WTC11 (cell line): Measurements from ENCODE around the gene PAPSS1.

Experiments
- ATF3 ChIP-seq: sonication (generic); formaldehyde crosslinking; conservative IDR thresholded peaks from 2 replicates; pipeline ENCODE4 v1.8.1; 2022; ENCODE audit warnings: mild to moderate bottlenecking, missing genetic modification reagents
- E2F4 ChIP-seq: sonication (generic); formaldehyde crosslinking; IDR thresholded peaks from 2 replicates; pipeline ENCODE4 v1.8.1; 2022; ENCODE audit warnings: low read depth, mild to moderate bottlenecking, moderate library complexity, missing genetic modification reagents, borderline replicate concordance
- FOXJ3 ChIP-seq: sonication (generic); formaldehyde crosslinking; IDR thresholded peaks from 2 replicates; pipeline ENCODE4 v1.9.0; 2021; ENCODE audit warnings: missing genetic modification reagents, mild to moderate bottlenecking, borderline replicate concordance
- GTF2I ChIP-seq: fragments of 250-450 bp; sonication (Bioruptor Pico); conservative IDR thresholded peaks from 2 replicates; pipeline ENCODE4 v1.4.0; 2021; ENCODE audit warnings: mild to moderate bottlenecking
- MAX ChIP-seq: sonication (generic); formaldehyde crosslinking; IDR thresholded peaks from 2 replicates; pipeline ENCODE4 v1.8.0; 2022; ENCODE audit warnings: mild to moderate bottlenecking, missing genetic modification reagents
- SMAD3 ChIP-seq: sonication (generic); formaldehyde crosslinking; IDR thresholded peaks from 2 replicates; pipeline ENCODE4 v1.8.0; 2022; ENCODE audit warnings: missing genetic modification reagents, mild to moderate bottlenecking, borderline replicate concordance
- TEAD4 ChIP-seq: sonication (generic); formaldehyde crosslinking; IDR thresholded peaks from 2 replicates; pipeline ENCODE4 v1.8.0; 2022; ENCODE audit warnings: mild to moderate bottlenecking, missing genetic modification reagents
- ZBTB21 ChIP-seq: sonication (generic); formaldehyde crosslinking; IDR thresholded peaks from 2 replicates; pipeline ENCODE4 v1.8.1; 2023; ENCODE audit warnings: mild to moderate bottlenecking, missing genetic modification reagents, borderline replicate concordance
- ZNF232 ChIP-seq: sonication (generic); formaldehyde crosslinking; IDR thresholded peaks from 2 replicates; pipeline ENCODE4 v1.8.0; 2022; ENCODE audit warnings: mild to moderate bottlenecking, missing genetic modification reagents
- TF ChIP-seq, protein P1 (sequence below): fragments of 200-600 bp; IDR thresholded peaks from 2 replicates; pipeline ENCODE4 v1.8.0; 2022; ENCODE audit warnings: antibody characterized with exemption

GRCh38 chr4:107710493-107711459 is 9.3 kb downstream of the PAPSS1 start:
- TF ChIP-seq ATF3 (CRISPR knock-in tag) (no peak), MAX (no peak), ZNF232 (CRISPR knock-in tag) (no peak), TEAD4 (CRISPR knock-in tag) (no peak), E2F4 (no peak), ZBTB21 (CRISPR knock-in tag) (no peak), GTF2I (no peak), SMAD3 (no peak), FOXJ3 (CRISPR knock-in tag) (no peak)
- TF ChIP-seq, protein P1, sequence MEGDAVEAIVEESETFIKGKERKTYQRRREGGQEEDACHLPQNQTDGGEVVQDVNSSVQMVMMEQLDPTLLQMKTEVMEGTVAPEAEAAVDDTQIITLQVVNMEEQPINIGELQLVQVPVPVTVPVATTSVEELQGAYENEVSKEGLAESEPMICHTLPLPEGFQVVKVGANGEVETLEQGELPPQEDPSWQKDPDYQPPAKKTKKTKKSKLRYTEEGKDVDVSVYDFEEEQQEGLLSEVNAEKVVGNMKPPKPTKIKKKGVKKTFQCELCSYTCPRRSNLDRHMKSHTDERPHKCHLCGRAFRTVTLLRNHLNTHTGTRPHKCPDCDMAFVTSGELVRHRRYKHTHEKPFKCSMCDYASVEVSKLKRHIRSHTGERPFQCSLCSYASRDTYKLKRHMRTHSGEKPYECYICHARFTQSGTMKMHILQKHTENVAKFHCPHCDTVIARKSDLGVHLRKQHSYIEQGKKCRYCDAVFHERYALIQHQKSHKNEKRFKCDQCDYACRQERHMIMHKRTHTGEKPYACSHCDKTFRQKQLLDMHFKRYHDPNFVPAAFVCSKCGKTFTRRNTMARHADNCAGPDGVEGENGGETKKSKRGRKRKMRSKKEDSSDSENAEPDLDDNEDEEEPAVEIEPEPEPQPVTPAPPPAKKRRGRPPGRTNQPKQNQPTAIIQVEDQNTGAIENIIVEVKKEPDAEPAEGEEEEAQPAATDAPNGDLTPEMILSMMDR = no peak
